WTC11 (cell line): Measurements from ENCODE around the gene L1CAM. TPM values are rescaled to one million over a fixed set of nuclear protein-coding genes. Genes with fewer than 3 reads are reported as not detected.

Experiments
- ATAC-seq: fragments of 200-7000 bp; cut with Tn5 transposase; 2 replicates; pipeline ENCODE4 v1.10.0; 2021; ENCODE audit warnings: mild to moderate bottlenecking, moderate library complexity
- CTCF ChIA-PET: fragments of 300-600 bp; sonication (Branson Sonifier 250); formaldehyde crosslinking; loops from one replicate; lab custom pipeline; 2021; ENCODE audit warnings: antibody characterized with exemption; lab: Charles Lee
- POLR2A ChIA-PET: fragments of 350-600 bp; sonication (Branson Sonifier 250); formaldehyde crosslinking; loops from one replicate; lab custom pipeline; 2021; ENCODE audit warnings: antibody characterized with exemption; lab: Charles Lee
- DNase-seq: peaks from one replicate; pipeline ENCODE4 v3.0.0; 2021; ENCODE audit warnings: low spot score
- H3K27ac Mint-ChIP-seq: 2 replicates; pipeline ENCODE4 v1.8.0; 2021; ENCODE audit warnings: mixed read lengths
- H3K27me3 Mint-ChIP-seq: 2 replicates; pipeline ENCODE4 v1.8.0; 2021; ENCODE audit warnings: low read depth, mild to moderate bottlenecking, moderate library complexity, mixed read lengths
- H3K36me3 Mint-ChIP-seq: 2 replicates; pipeline ENCODE4 v1.8.0; 2021; ENCODE audit warnings: mixed read lengths
- H3K4me1 Mint-ChIP-seq: 2 replicates; pipeline ENCODE4 v1.8.0; 2022; ENCODE audit warnings: mixed read lengths
- H3K4me3 Mint-ChIP-seq: 2 replicates; pipeline ENCODE4 v1.8.0; 2021; ENCODE audit warnings: mild to moderate bottlenecking, moderate library complexity, mixed read lengths
- H3K9me3 Mint-ChIP-seq: 2 replicates; pipeline ENCODE4 v1.8.0; 2021; ENCODE audit warnings: mixed read lengths
- CBFB ChIP-seq: sonication (generic); formaldehyde crosslinking; IDR thresholded peaks from 2 replicates; pipeline ENCODE4 v1.8.1; 2022; ENCODE audit warnings: mild to moderate bottlenecking, low read depth, missing genetic modification reagents
- EMX1 ChIP-seq: fragments of 250-450 bp; sonication (Bioruptor Pico); IDR thresholded peaks from 2 replicates; pipeline ENCODE4 v1.8.0; 2021; ENCODE audit warnings: mild to moderate bottlenecking
- FOXK1 ChIP-seq: sonication (generic); formaldehyde crosslinking; IDR thresholded peaks from 2 replicates; pipeline ENCODE4 v1.8.0; 2022; ENCODE audit warnings: mild to moderate bottlenecking, moderate library complexity, missing genetic modification reagents
- GABPB1 ChIP-seq: sonication (generic); formaldehyde crosslinking; IDR thresholded peaks from 2 replicates; pipeline ENCODE4 v1.8.1; 2023; ENCODE audit warnings: mild to moderate bottlenecking, missing genetic modification reagents
- MXD4 ChIP-seq: fragments of 250-450 bp; sonication (Bioruptor Pico); IDR thresholded peaks from 2 replicates; pipeline ENCODE4 v1.8.0; 2021; ENCODE audit warnings: mild to moderate bottlenecking, moderate library complexity, borderline replicate concordance
- MYBL2 ChIP-seq: sonication (generic); formaldehyde crosslinking; IDR thresholded peaks from 2 replicates; pipeline ENCODE4 v1.8.1; 2023; ENCODE audit warnings: mild to moderate bottlenecking, moderate library complexity, missing genetic modification reagents
- NR1H2 ChIP-seq: sonication (generic); formaldehyde crosslinking; IDR thresholded peaks from 2 replicates; pipeline ENCODE4 v1.9.0; 2021; ENCODE audit warnings: mild to moderate bottlenecking, moderate library complexity, missing genetic modification reagents
- NR2C2 ChIP-seq: sonication (generic); formaldehyde crosslinking; IDR thresholded peaks from 2 replicates; pipeline ENCODE4 v1.8.0; 2022; ENCODE audit warnings: mild to moderate bottlenecking, missing genetic modification reagents
- PRRX2 ChIP-seq: fragments of 250-450 bp; sonication (Bioruptor Pico); IDR thresholded peaks from 2 replicates; pipeline ENCODE4 v1.8.0; 2021; ENCODE audit warnings: mild to moderate bottlenecking
- RORB ChIP-seq: fragments of 250-450 bp; sonication (Bioruptor Pico); IDR thresholded peaks from 2 replicates; pipeline ENCODE4 v1.9.0; 2021; ENCODE audit warnings: mild to moderate bottlenecking
- SMAD3 ChIP-seq: sonication (generic); formaldehyde crosslinking; IDR thresholded peaks from 2 replicates; pipeline ENCODE4 v1.8.0; 2022; ENCODE audit warnings: missing genetic modification reagents, mild to moderate bottlenecking, borderline replicate concordance
- SMAD4 ChIP-seq: sonication (generic); formaldehyde crosslinking; IDR thresholded peaks from 2 replicates; pipeline ENCODE4 v1.8.0; 2022; ENCODE audit warnings: mild to moderate bottlenecking, missing genetic modification reagents
- ZNF138 ChIP-seq: sonication (generic); formaldehyde crosslinking; conservative IDR thresholded peaks from 2 replicates; pipeline ENCODE4 v1.8.1; 2022; ENCODE audit warnings: mild to moderate bottlenecking, moderate library complexity, missing genetic modification reagents
- ZNF219 ChIP-seq: sonication (generic); formaldehyde crosslinking; IDR thresholded peaks from 2 replicates; pipeline ENCODE4 v1.8.0; 2023; ENCODE audit warnings: missing genetic modification reagents, mild to moderate bottlenecking, borderline replicate concordance
- ZNF232 ChIP-seq: sonication (generic); formaldehyde crosslinking; IDR thresholded peaks from 2 replicates; pipeline ENCODE4 v1.8.0; 2022; ENCODE audit warnings: mild to moderate bottlenecking, missing genetic modification reagents
- total RNA-seq: library from RNA; stranded (reverse); gene quantifications from 3 replicates; pipeline ENCODE4 v1.2.3, GENCODE V29; 2021
- TF ChIP-seq, protein P1 (sequence below): sonication (generic); formaldehyde crosslinking; conservative IDR thresholded peaks from 2 replicates; pipeline ENCODE4 v1.8.1; 2023; ENCODE audit warnings: mild to moderate bottlenecking, low read depth, missing genetic modification reagents, moderate library complexity
- TF ChIP-seq, protein P2 (sequence below): fragments of 250-450 bp; sonication (Bioruptor Pico); IDR thresholded peaks from 2 replicates; pipeline ENCODE4 v1.9.0; 2021; ENCODE audit warnings: mild to moderate bottlenecking, borderline replicate concordance
- TF ChIP-seq, protein P3 (sequence below): sonication (generic); formaldehyde crosslinking; IDR thresholded peaks from 2 replicates; pipeline ENCODE4 v1.8.1; 2023; ENCODE audit warnings: mild to moderate bottlenecking, moderate library complexity, missing genetic modification reagents
- TF ChIP-seq, protein P4 (sequence below): fragments of 250-450 bp; sonication (Bioruptor Pico); IDR thresholded peaks from 2 replicates; pipeline ENCODE4 v1.9.0; 2021; ENCODE audit warnings: mild to moderate bottlenecking
- TF ChIP-seq, protein P5 (sequence below): sonication (generic); formaldehyde crosslinking; IDR thresholded peaks from 2 replicates; pipeline ENCODE4 v1.8.0; 2022; ENCODE audit warnings: mild to moderate bottlenecking, missing genetic modification reagents
- TF ChIP-seq, protein P6 (sequence below): sonication (generic); formaldehyde crosslinking; IDR thresholded peaks from 2 replicates; pipeline ENCODE4 v1.8.1; 2022; ENCODE audit warnings: mild to moderate bottlenecking, missing genetic modification reagents, moderate library complexity, borderline replicate concordance
- TF ChIP-seq, protein P7 (sequence below): sonication (generic); formaldehyde crosslinking; IDR thresholded peaks from 2 replicates; pipeline ENCODE4 v1.8.0; 2022; ENCODE audit warnings: mild to moderate bottlenecking, missing genetic modification reagents
- TF ChIP-seq, protein P8 (sequence below): sonication (generic); formaldehyde crosslinking; IDR thresholded peaks from 2 replicates; pipeline ENCODE4 v1.8.1; 2022; ENCODE audit warnings: mild to moderate bottlenecking, moderate library complexity, missing genetic modification reagents

The L1CAM gene
- total RNA-seq, 1 experiment from 2014 or later = 40.2 TPM

DNA sequence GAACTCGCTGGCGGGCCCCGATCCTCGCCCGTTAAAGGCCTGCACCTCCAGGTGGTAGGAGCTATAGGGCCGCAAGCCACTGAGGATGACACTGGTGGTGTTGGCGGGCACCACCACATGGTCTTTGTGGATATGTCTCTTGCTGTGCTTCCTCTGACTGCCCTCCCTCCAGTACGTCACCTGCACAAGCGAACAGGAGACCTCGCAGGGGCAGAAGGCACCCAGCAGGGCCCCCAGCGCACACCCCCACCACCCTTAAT is 20.7 kb downstream of the L1CAM start:
- CTCF ChIA-PET = no interaction called here
- no peak for ATAC-seq

DNA sequence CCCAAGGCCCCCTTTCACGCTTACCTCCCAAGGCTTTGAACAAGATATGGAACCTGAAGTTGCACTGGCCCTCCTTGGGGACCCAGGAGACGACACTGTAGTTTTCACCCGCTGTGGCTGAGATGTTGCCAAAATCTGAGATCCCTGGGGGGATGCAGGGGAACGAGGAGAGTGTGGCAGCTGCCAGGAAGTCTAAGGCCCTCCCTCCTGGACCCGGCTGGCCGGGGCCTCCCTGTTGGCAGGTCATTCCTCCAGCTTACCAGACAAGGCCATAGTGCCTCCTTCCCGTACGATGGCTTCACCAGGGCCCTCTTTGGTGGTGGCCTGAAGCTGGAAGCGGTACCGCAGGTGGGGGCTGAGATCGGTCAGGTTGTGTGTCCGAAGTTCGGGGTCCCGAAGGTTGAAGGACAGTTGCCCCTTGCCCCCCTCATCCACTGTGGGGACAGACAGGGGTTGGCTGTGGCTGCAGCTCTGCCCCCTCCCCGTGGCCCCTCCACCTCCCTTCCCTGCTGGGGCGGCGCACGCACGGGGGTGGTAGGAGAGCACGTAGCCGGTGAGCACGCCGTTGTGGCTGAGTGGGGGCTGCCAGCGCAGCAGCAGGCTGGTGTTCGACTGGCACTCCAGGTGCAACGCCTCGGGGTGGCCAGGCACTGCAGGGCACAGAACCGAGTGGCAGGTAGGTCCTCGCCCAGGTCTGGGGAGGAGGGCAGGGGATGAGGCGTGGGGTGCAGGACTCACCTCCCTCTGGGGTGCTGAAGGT is 21.2 kb downstream of the L1CAM start:
- H3K9me3 Mint-ChIP-seq = no peaks in the 10 kb centered on the region
- H3K27me3 Mint-ChIP-seq = no peaks in the 10 kb centered on the region; the same call in 1 of the 2 replicates
- ChIA-PET CTCF (no interaction called here), POLR2A (no interaction called here)
- H3K4me3 Mint-ChIP-seq = no peak overlapping the region
- DNase-seq (no peak), ATAC-seq (no peak)
- peaks cover 7% of the 10 kb centered on the region for H3K36me3 Mint-ChIP-seq
- H3K4me1 Mint-ChIP-seq = peaks cover 16% of the 10 kb centered on the region
- no peak overlapping the region for H3K27ac Mint-ChIP-seq
- TF ChIP-seq, protein P1, sequence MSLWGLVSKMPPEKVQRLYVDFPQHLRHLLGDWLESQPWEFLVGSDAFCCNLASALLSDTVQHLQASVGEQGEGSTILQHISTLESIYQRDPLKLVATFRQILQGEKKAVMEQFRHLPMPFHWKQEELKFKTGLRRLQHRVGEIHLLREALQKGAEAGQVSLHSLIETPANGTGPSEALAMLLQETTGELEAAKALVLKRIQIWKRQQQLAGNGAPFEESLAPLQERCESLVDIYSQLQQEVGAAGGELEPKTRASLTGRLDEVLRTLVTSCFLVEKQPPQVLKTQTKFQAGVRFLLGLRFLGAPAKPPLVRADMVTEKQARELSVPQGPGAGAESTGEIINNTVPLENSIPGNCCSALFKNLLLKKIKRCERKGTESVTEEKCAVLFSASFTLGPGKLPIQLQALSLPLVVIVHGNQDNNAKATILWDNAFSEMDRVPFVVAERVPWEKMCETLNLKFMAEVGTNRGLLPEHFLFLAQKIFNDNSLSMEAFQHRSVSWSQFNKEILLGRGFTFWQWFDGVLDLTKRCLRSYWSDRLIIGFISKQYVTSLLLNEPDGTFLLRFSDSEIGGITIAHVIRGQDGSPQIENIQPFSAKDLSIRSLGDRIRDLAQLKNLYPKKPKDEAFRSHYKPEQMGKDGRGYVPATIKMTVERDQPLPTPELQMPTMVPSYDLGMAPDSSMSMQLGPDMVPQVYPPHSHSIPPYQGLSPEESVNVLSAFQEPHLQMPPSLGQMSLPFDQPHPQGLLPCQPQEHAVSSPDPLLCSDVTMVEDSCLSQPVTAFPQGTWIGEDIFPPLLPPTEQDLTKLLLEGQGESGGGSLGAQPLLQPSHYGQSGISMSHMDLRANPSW (CRISPR knock-in tag) = no peak
- TF ChIP-seq, protein P2, sequence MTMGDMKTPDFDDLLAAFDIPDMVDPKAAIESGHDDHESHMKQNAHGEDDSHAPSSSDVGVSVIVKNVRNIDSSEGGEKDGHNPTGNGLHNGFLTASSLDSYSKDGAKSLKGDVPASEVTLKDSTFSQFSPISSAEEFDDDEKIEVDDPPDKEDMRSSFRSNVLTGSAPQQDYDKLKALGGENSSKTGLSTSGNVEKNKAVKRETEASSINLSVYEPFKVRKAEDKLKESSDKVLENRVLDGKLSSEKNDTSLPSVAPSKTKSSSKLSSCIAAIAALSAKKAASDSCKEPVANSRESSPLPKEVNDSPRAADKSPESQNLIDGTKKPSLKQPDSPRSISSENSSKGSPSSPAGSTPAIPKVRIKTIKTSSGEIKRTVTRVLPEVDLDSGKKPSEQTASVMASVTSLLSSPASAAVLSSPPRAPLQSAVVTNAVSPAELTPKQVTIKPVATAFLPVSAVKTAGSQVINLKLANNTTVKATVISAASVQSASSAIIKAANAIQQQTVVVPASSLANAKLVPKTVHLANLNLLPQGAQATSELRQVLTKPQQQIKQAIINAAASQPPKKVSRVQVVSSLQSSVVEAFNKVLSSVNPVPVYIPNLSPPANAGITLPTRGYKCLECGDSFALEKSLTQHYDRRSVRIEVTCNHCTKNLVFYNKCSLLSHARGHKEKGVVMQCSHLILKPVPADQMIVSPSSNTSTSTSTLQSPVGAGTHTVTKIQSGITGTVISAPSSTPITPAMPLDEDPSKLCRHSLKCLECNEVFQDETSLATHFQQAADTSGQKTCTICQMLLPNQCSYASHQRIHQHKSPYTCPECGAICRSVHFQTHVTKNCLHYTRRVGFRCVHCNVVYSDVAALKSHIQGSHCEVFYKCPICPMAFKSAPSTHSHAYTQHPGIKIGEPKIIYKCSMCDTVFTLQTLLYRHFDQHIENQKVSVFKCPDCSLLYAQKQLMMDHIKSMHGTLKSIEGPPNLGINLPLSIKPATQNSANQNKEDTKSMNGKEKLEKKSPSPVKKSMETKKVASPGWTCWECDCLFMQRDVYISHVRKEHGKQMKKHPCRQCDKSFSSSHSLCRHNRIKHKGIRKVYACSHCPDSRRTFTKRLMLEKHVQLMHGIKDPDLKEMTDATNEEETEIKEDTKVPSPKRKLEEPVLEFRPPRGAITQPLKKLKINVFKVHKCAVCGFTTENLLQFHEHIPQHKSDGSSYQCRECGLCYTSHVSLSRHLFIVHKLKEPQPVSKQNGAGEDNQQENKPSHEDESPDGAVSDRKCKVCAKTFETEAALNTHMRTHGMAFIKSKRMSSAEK = no peak
- TF ChIP-seq SMAD4 (CRISPR knock-in tag) = no peak
- TF ChIP-seq, protein P3, sequence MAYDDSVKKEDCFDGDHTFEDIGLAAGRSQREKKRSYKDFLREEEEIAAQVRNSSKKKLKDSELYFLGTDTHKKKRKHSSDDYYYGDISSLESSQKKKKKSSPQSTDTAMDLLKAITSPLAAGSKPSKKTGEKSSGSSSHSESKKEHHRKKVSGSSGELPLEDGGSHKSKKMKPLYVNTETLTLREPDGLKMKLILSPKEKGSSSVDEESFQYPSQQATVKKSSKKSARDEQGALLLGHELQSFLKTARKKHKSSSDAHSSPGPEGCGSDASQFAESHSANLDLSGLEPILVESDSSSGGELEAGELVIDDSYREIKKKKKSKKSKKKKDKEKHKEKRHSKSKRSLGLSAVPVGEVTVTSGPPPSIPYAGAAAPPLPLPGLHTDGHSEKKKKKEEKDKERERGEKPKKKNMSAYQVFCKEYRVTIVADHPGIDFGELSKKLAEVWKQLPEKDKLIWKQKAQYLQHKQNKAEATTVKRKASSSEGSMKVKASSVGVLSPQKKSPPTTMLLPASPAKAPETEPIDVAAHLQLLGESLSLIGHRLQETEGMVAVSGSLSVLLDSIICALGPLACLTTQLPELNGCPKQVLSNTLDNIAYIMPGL (CRISPR knock-in tag) = no peak
- no peak for TF ChIP-seq NR1H2
- TF ChIP-seq PRRX2 (CRISPR knock-in tag) = no peak
- TF ChIP-seq, protein P4, sequence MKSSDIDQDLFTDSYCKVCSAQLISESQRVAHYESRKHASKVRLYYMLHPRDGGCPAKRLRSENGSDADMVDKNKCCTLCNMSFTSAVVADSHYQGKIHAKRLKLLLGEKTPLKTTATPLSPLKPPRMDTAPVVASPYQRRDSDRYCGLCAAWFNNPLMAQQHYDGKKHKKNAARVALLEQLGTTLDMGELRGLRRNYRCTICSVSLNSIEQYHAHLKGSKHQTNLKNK (CRISPR knock-in tag) = no peak
- no peak for TF ChIP-seq MYBL2 (CRISPR knock-in tag)
- TF ChIP-seq GABPB1 (CRISPR knock-in tag) = no peak

More for the DNA sequence above, 20.7 kb downstream of the L1CAM start:
- peaks cover 16% of the 10 kb centered on the region for H3K4me1 Mint-ChIP-seq
- H3K27me3 Mint-ChIP-seq = no peaks in the 10 kb centered on the region; the same call in 1 of the 2 replicates
- TF ChIP-seq MXD4 (CRISPR knock-in tag) (no peak), ZNF138 (no peak), FOXK1 (CRISPR knock-in tag) (no peak), ZNF232 (CRISPR knock-in tag) (no peak), SMAD3 (no peak), NR2C2 (CRISPR knock-in tag) (no peak), RORB (no peak), SMAD4 (CRISPR knock-in tag) (no peak), ZNF219 (CRISPR knock-in tag) (no peak), CBFB (no peak), EMX1 (CRISPR knock-in tag) (no peak), PRRX2 (CRISPR knock-in tag) (no peak)
- TF ChIP-seq, protein P5, sequence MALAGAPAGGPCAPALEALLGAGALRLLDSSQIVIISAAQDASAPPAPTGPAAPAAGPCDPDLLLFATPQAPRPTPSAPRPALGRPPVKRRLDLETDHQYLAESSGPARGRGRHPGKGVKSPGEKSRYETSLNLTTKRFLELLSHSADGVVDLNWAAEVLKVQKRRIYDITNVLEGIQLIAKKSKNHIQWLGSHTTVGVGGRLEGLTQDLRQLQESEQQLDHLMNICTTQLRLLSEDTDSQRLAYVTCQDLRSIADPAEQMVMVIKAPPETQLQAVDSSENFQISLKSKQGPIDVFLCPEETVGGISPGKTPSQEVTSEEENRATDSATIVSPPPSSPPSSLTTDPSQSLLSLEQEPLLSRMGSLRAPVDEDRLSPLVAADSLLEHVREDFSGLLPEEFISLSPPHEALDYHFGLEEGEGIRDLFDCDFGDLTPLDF (CRISPR knock-in tag) = no peak
- TF ChIP-seq, protein P6, sequence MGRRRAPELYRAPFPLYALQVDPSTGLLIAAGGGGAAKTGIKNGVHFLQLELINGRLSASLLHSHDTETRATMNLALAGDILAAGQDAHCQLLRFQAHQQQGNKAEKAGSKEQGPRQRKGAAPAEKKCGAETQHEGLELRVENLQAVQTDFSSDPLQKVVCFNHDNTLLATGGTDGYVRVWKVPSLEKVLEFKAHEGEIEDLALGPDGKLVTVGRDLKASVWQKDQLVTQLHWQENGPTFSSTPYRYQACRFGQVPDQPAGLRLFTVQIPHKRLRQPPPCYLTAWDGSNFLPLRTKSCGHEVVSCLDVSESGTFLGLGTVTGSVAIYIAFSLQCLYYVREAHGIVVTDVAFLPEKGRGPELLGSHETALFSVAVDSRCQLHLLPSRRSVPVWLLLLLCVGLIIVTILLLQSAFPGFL (CRISPR knock-in tag) = no peak
- TF ChIP-seq, protein P7, sequence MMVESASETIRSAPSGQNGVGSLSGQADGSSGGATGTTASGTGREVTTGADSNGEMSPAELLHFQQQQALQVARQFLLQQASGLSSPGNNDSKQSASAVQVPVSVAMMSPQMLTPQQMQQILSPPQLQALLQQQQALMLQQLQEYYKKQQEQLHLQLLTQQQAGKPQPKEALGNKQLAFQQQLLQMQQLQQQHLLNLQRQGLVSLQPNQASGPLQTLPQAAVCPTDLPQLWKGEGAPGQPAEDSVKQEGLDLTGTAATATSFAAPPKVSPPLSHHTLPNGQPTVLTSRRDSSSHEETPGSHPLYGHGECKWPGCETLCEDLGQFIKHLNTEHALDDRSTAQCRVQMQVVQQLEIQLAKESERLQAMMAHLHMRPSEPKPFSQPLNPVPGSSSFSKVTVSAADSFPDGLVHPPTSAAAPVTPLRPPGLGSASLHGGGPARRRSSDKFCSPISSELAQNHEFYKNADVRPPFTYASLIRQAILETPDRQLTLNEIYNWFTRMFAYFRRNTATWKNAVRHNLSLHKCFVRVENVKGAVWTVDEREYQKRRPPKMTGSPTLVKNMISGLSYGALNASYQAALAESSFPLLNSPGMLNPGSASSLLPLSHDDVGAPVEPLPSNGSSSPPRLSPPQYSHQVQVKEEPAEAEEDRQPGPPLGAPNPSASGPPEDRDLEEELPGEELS (CRISPR knock-in tag) = no peak
- TF ChIP-seq, protein P8, sequence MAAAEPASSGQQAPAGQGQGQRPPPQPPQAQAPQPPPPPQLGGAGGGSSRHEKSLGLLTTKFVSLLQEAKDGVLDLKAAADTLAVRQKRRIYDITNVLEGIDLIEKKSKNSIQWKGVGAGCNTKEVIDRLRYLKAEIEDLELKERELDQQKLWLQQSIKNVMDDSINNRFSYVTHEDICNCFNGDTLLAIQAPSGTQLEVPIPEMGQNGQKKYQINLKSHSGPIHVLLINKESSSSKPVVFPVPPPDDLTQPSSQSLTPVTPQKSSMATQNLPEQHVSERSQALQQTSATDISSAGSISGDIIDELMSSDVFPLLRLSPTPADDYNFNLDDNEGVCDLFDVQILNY = no peak
- H3K36me3 Mint-ChIP-seq = peaks cover 7% of the 10 kb centered on the region
- no peak overlapping the region for H3K4me3 Mint-ChIP-seq
- DNase-seq = no peak
- POLR2A ChIA-PET = no interaction called here
- H3K27ac Mint-ChIP-seq = no peak overlapping the region
- H3K9me3 Mint-ChIP-seq = no peaks in the 10 kb centered on the region
